Loucy (cell line): Measurements from ENCODE around the gene SCYGR6.

Experiments used
- H2AFZ ChIP-seq: fragments of 200-600 bp; sonication (generic); 2 replicates; pipeline ENCODE4 v1.6.0; 2016; ENCODE audit warnings: antibody characterized with exemption, mild to moderate bottlenecking, low read length, moderate library complexity
- H3F3A ChIP-seq: fragments of 200-600 bp; 2 replicates; pipeline ENCODE4 v1.6.0; 2016; ENCODE audit warnings: antibody characterized with exemption, low read depth, mild to moderate bottlenecking
- H3K27me3 ChIP-seq: fragments of 200-600 bp; sonication (generic); 2 replicates; pipeline ENCODE4 v1.6.1; 2014; ENCODE audit warnings: low read length, mild to moderate bottlenecking; ENCODE audit not compliant: insufficient read depth, poor library complexity, severe bottlenecking
- H3K36me3 ChIP-seq: fragments of 200-600 bp; sonication (generic); 2 replicates; pipeline ENCODE4 v1.6.1; 2016; ENCODE audit warnings: low read length; ENCODE audit not compliant: insufficient read depth
- H3K4me1 ChIP-seq: fragments of 200-600 bp; sonication (generic); 2 replicates; pipeline ENCODE4 v1.5.1; 2014; ENCODE audit warnings: low read length, mild to moderate bottlenecking; ENCODE audit not compliant: insufficient read depth, poor library complexity, severe bottlenecking
- H3K4me2 ChIP-seq: fragments of 200-600 bp; sonication (generic); 2 replicates; pipeline ENCODE4 v1.6.0; 2014; ENCODE audit warnings: antibody characterized with exemption, low read length, low read depth, mild to moderate bottlenecking; ENCODE audit not compliant: poor library complexity, severe bottlenecking
- H3K4me3 ChIP-seq: fragments of 200-600 bp; sonication (generic); 2 replicates; pipeline ENCODE4 v1.5.1; 2014; ENCODE audit warnings: low read length, mild to moderate bottlenecking, mixed read lengths; ENCODE audit not compliant: poor library complexity, severe bottlenecking
- H3K79me2 ChIP-seq: fragments of 200-600 bp; sonication (generic); 2 replicates; pipeline ENCODE4 v1.6.1; 2014; ENCODE audit warnings: low read length; ENCODE audit not compliant: insufficient read depth
- H3K9ac ChIP-seq: fragments of 200-600 bp; sonication (generic); 2 replicates; pipeline ENCODE4 v1.6.0; 2014; ENCODE audit warnings: mild to moderate bottlenecking, low read depth, low read length, moderate library complexity; ENCODE audit not compliant: poor library complexity, severe bottlenecking
- H3K9me2 ChIP-seq: fragments of 200-600 bp; sonication (generic); replicated peaks from 2 replicates; pipeline ENCODE4 v1.6.1; 2016; ENCODE audit warnings: low read depth, low read length, mixed read lengths
- H3K9me3 ChIP-seq: fragments of 200-600 bp; sonication (generic); 2 replicates; pipeline ENCODE4 v1.6.1; 2014; ENCODE audit warnings: mild to moderate bottlenecking, antibody characterized with exemption, low read length, low read depth; ENCODE audit not compliant: insufficient read depth
- H4K20me1 ChIP-seq: fragments of 200-600 bp; sonication (generic); 2 replicates; pipeline ENCODE4 v1.6.0; 2014; ENCODE audit warnings: antibody characterized with exemption, low read length, mild to moderate bottlenecking; ENCODE audit not compliant: insufficient read depth, poor library complexity, severe bottlenecking
- EZH2phosphoT487 ChIP-seq: fragments of 200-600 bp; IDR thresholded peaks from 2 replicates; pipeline ENCODE4 v1.6.1; 2018; ENCODE audit warnings: antibody characterized with exemption, mild to moderate bottlenecking, moderate library complexity, borderline replicate concordance
- TF ChIP-seq, protein P1 (sequence below): fragments of 200-600 bp; sonication (generic); conservative IDR thresholded peaks from 2 replicates; pipeline ENCODE4 v1.5.1; 2014; ENCODE audit warnings: mild to moderate bottlenecking, antibody characterized with exemption, low read length

SCYGR6 gene

DNA sequence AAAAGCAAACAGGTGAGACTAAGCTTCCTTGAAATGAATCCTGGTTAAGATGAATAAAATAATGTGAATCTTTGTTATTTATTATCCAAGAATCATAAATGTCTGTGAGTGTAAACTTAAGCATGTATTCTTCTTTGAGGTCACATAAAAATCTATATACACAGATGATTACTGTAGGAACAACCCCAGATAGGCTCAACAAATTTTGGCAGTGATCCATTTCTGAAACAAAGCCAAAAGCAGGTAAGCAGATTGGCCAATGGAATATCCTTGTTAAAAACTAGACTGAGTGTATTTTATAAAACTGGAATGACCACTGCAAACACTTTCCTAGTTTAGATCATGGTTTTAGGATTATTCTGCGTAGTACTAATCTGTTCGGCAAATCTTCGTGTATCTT is 46.6 kb downstream of the SCYGR6 start:
- H3K79me2 ChIP-seq: no peaks in the 10 kb centered on the region
- H4K20me1 ChIP-seq: no peaks in the 10 kb centered on the region
- TF ChIP-seq EZH2phosphoT487: no peak
- TF ChIP-seq, protein P1, sequence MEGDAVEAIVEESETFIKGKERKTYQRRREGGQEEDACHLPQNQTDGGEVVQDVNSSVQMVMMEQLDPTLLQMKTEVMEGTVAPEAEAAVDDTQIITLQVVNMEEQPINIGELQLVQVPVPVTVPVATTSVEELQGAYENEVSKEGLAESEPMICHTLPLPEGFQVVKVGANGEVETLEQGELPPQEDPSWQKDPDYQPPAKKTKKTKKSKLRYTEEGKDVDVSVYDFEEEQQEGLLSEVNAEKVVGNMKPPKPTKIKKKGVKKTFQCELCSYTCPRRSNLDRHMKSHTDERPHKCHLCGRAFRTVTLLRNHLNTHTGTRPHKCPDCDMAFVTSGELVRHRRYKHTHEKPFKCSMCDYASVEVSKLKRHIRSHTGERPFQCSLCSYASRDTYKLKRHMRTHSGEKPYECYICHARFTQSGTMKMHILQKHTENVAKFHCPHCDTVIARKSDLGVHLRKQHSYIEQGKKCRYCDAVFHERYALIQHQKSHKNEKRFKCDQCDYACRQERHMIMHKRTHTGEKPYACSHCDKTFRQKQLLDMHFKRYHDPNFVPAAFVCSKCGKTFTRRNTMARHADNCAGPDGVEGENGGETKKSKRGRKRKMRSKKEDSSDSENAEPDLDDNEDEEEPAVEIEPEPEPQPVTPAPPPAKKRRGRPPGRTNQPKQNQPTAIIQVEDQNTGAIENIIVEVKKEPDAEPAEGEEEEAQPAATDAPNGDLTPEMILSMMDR: no peak

DNA sequence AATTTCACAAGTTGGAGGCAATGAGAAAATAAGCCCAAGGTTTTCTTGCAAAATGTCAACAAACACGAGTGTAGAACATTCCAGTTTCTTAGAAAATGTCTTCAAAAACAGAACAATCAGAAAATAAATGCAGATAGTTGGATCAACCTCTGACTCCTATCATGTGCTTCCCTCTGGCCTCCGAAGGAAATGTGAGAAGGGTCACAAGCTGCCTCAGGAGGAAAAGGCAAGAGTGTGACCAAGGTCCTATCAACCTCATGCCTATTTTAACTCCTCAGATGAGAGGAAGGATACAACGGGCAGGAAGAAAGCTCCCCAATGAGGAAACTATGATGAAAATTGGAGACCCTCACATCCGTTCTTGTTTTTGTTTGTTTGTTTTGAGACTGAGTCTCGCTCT is 50.1 kb downstream of the SCYGR6 start:
- Histone ChIP-seq H2AFZ (no peak overlapping the region), H3K4me1 (no peaks in the 10 kb centered on the region), H3K9me2 (no peaks in the 10 kb centered on the region), H4K20me1 (no peaks in the 10 kb centered on the region), H3K9ac (no peak overlapping the region), H3K4me3 (no peak overlapping the region), H3K79me2 (no peaks in the 10 kb centered on the region), H3K36me3 (no peaks in the 10 kb centered on the region), H3K9me3 (no peaks in the 10 kb centered on the region), H3K4me2 (no peak overlapping the region), H3K27me3 (no peaks in the 10 kb centered on the region), H3F3A (no peaks in the 10 kb centered on the region)
- TF ChIP-seq, protein P1: no peak
- TF ChIP-seq EZH2phosphoT487: no peak

More for the DNA sequence above, 46.6 kb downstream of the SCYGR6 start:
- no peaks in the 10 kb centered on the region for H3K9me2 ChIP-seq
- no peak overlapping the region for H2AFZ ChIP-seq
- H3K4me2 ChIP-seq: no peak overlapping the region
- H3K4me3 ChIP-seq: no peak overlapping the region
- H3K4me1 ChIP-seq: no peaks in the 10 kb centered on the region
- no peaks in the 10 kb centered on the region for H3F3A ChIP-seq
- H3K9ac ChIP-seq: no peak overlapping the region
- no peaks in the 10 kb centered on the region for H3K36me3 ChIP-seq
- H3K9me3 ChIP-seq: no peaks in the 10 kb centered on the region
- H3K27me3 ChIP-seq: no peaks in the 10 kb centered on the region
